Neural cell (in vitro differentiated cells): ENCODE measurements around the gene PTX4. TPM values are rescaled to one million over a fixed set of nuclear protein-coding genes. Genes with fewer than 3 reads are reported as not detected.

Source experiments
- H2AFZ ChIP-seq: fragments of 200-600, 300-800 bp; sonication (generic), shearing (Covaris generic); 2 replicates; pipeline ENCODE4 v1.6.0; 2014; ENCODE audit warnings: low read depth, mild to moderate bottlenecking, antibody characterized with exemption, low read length, moderate library complexity
- H3F3A ChIP-seq: fragments of 200-600 bp; shearing (Covaris generic); 2 replicates; pipeline ENCODE4 v1.6.1; 2016; ENCODE audit warnings: mild to moderate bottlenecking, moderate library complexity, mixed read lengths, antibody characterized with exemption, low read length; ENCODE audit not compliant: insufficient read depth, poor library complexity, severe bottlenecking
- H3K27ac ChIP-seq: fragments of 200-600, 300-800 bp; sonication (generic), shearing (Covaris generic); 2 replicates; pipeline ENCODE4 v1.5.1; 2014; ENCODE audit warnings: mild to moderate bottlenecking, low read length, moderate library complexity
- H3K27me3 ChIP-seq: fragments of 300-800, 200-600 bp; sonication (generic), shearing (Covaris generic); 2 replicates; pipeline ENCODE4 v1.6.0; 2014; ENCODE audit warnings: mild to moderate bottlenecking, low read depth, low read length, moderate library complexity; ENCODE audit not compliant: insufficient read depth
- H3K36me3 ChIP-seq: fragments of 300-800, 200-600 bp; sonication (generic), shearing (Covaris generic); 2 replicates; pipeline ENCODE4 v1.5.1; 2014; ENCODE audit warnings: mild to moderate bottlenecking, antibody characterized with exemption, low read length, moderate library complexity; ENCODE audit not compliant: insufficient read depth
- H3K4me2 ChIP-seq: fragments of 300-800, 200-600 bp; sonication (generic), shearing (Covaris generic); 2 replicates; pipeline ENCODE4 v1.6.0; 2014; ENCODE audit warnings: mild to moderate bottlenecking, low read length
- H3K4me3 ChIP-seq: fragments of 300-800, 200-600 bp; sonication (generic), shearing (Covaris generic); 2 replicates; pipeline ENCODE4 v1.5.1; 2014; ENCODE audit warnings: mild to moderate bottlenecking, low read length, moderate library complexity
- H3K79me2 ChIP-seq: fragments of 200-600 bp; shearing (Covaris generic); replicated peaks from 2 replicates; pipeline ENCODE4 v1.6.0; 2014; ENCODE audit warnings: mild to moderate bottlenecking, low read length, moderate library complexity; ENCODE audit not compliant: insufficient read depth
- H3K9ac ChIP-seq: fragments of 300-800, 200-600 bp; sonication (generic), shearing (Covaris generic); 2 replicates; pipeline ENCODE4 v1.6.1; 2016; ENCODE audit warnings: mild to moderate bottlenecking, low read length, mixed read lengths
- H3K9me2 ChIP-seq: fragments of 200-600 bp; shearing (Covaris generic); 2 replicates; pipeline ENCODE4 v1.6.1; 2016; ENCODE audit warnings: mild to moderate bottlenecking, low read length, mixed read lengths; ENCODE audit not compliant: insufficient read depth
- H3K9me3 ChIP-seq: fragments of 200-600, 300-800 bp; sonication (generic), shearing (Covaris generic); 2 replicates; pipeline ENCODE4 v1.6.1; 2016; ENCODE audit warnings: mild to moderate bottlenecking, mixed run types, low read length, moderate library complexity, mixed read lengths
- H4K20me1 ChIP-seq: fragments of 200-600 bp; shearing (Covaris generic); 2 replicates; pipeline ENCODE4 v1.6.1; 2016; ENCODE audit warnings: mild to moderate bottlenecking, mixed run types; ENCODE audit not compliant: insufficient read depth
- CTCF ChIP-seq: fragments of 450-650 bp; IDR thresholded peaks from 2 replicates; pipeline ENCODE4 v1.5.1; 2014; ENCODE audit warnings: antibody characterized with exemption, mild to moderate bottlenecking, moderate library complexity; ENCODE audit not compliant: poor library complexity, severe bottlenecking
- EP300 ChIP-seq: fragments of 450-650 bp; conservative IDR thresholded peaks from 2 replicates; pipeline ENCODE4 v1.6.1; 2014; ENCODE audit warnings: antibody characterized with exemption, mild to moderate bottlenecking, moderate library complexity; ENCODE audit not compliant: poor library complexity, severe bottlenecking
- EZH2 ChIP-seq: fragments of 200-600, 300-800 bp; shearing (Covaris generic), sonication (generic); IDR thresholded peaks from 2 replicates; pipeline ENCODE4 v1.6.1; 2014; ENCODE audit warnings: antibody characterized with exemption, low read length, borderline replicate concordance, mild to moderate bottlenecking; ENCODE audit not compliant: insufficient read depth, poor library complexity, severe bottlenecking
- MXI1 ChIP-seq: fragments of 450-650 bp; conservative IDR thresholded peaks from 2 replicates; pipeline ENCODE4 v1.6.1; 2014; ENCODE audit warnings: antibody characterized with exemption, mild to moderate bottlenecking; ENCODE audit not compliant: poor library complexity, severe bottlenecking
- POLR2AphosphoS5 ChIP-seq: IDR thresholded peaks from 2 replicates; pipeline ENCODE4 v1.6.1; 2012
- RAD21 ChIP-seq: fragments of 450-650 bp; conservative IDR thresholded peaks from 2 replicates; pipeline ENCODE4 v1.6.1; 2014; ENCODE audit warnings: antibody characterized with exemption, mild to moderate bottlenecking, moderate library complexity
- SMC3 ChIP-seq: fragments of 450-650 bp; conservative IDR thresholded peaks from 2 replicates; pipeline ENCODE4 v1.6.1; 2014; ENCODE audit warnings: antibody characterized with exemption, mild to moderate bottlenecking, moderate library complexity; ENCODE audit not compliant: poor library complexity
- TAF1 ChIP-seq: IDR thresholded peaks from 2 replicates; pipeline ENCODE4 v1.6.1; 2012; ENCODE audit warnings: low read depth
- polyA plus RNA-seq: library from polyadenylated mRNA; depleted of rRNA; stranded (reverse); fragments of >200 nt; gene quantifications from 2 replicates; pipeline ENCODE4 v1.2.3, GENCODE V29; 2014
- TF ChIP-seq, protein P1 (sequence below): IDR thresholded peaks from 2 replicates; pipeline ENCODE4 v1.6.1; 2012; ENCODE audit warnings: borderline replicate concordance

PTX4 gene
- polyA plus RNA-seq, 1 donor from 2014 or later, result not detected

DNA sequence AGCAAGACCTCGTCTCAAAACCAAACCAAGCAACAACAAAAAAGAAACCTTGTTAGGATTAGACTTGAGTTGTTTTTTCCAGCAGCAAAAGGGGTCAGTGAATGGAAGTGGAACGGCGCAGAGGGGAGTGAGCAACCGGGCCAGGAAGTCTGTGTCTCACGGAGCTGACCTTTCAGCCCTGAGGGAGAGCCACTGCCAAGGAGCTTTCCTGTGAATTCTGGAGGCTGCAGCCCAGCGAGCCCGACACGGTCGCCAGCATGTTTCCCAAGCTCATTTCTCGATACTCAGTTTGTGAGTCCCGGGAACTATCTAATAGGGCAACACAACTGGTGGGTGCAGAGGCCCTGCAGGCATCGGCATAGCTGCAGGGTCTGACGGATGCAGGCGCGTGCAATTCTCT is 24.0 kb upstream of the PTX4 start:
- TF ChIP-seq EP300 (no peak), MXI1 (no peak), EZH2 (no peak), SMC3 (no peak), RAD21 (no peak), CTCF (no peak), POLR2AphosphoS5 (no peak), TAF1 (no peak)
- TF ChIP-seq, protein P1, sequence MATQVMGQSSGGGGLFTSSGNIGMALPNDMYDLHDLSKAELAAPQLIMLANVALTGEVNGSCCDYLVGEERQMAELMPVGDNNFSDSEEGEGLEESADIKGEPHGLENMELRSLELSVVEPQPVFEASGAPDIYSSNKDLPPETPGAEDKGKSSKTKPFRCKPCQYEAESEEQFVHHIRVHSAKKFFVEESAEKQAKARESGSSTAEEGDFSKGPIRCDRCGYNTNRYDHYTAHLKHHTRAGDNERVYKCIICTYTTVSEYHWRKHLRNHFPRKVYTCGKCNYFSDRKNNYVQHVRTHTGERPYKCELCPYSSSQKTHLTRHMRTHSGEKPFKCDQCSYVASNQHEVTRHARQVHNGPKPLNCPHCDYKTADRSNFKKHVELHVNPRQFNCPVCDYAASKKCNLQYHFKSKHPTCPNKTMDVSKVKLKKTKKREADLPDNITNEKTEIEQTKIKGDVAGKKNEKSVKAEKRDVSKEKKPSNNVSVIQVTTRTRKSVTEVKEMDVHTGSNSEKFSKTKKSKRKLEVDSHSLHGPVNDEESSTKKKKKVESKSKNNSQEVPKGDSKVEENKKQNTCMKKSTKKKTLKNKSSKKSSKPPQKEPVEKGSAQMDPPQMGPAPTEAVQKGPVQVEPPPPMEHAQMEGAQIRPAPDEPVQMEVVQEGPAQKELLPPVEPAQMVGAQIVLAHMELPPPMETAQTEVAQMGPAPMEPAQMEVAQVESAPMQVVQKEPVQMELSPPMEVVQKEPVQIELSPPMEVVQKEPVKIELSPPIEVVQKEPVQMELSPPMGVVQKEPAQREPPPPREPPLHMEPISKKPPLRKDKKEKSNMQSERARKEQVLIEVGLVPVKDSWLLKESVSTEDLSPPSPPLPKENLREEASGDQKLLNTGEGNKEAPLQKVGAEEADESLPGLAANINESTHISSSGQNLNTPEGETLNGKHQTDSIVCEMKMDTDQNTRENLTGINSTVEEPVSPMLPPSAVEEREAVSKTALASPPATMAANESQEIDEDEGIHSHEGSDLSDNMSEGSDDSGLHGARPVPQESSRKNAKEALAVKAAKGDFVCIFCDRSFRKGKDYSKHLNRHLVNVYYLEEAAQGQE, result no peak
- no peaks in the 10 kb centered on the region for H3K79me2 ChIP-seq
- no peak overlapping the region for H3K27ac ChIP-seq
- H3K9ac ChIP-seq, result no peak overlapping the region
- no peak overlapping the region for H3K4me2 ChIP-seq
- H3K9me3 ChIP-seq, result no peaks in the 10 kb centered on the region
- no peaks in the 10 kb centered on the region for H3F3A ChIP-seq
- no peak overlapping the region for H3K4me3 ChIP-seq
- no peaks in the 10 kb centered on the region for H4K20me1 ChIP-seq
- no peaks in the 10 kb centered on the region for H3K27me3 ChIP-seq
- H3K36me3 ChIP-seq, result no peaks in the 10 kb centered on the region
- no peaks in the 10 kb centered on the region for H3K9me2 ChIP-seq
- H2AFZ ChIP-seq, result no peak overlapping the region

DNA sequence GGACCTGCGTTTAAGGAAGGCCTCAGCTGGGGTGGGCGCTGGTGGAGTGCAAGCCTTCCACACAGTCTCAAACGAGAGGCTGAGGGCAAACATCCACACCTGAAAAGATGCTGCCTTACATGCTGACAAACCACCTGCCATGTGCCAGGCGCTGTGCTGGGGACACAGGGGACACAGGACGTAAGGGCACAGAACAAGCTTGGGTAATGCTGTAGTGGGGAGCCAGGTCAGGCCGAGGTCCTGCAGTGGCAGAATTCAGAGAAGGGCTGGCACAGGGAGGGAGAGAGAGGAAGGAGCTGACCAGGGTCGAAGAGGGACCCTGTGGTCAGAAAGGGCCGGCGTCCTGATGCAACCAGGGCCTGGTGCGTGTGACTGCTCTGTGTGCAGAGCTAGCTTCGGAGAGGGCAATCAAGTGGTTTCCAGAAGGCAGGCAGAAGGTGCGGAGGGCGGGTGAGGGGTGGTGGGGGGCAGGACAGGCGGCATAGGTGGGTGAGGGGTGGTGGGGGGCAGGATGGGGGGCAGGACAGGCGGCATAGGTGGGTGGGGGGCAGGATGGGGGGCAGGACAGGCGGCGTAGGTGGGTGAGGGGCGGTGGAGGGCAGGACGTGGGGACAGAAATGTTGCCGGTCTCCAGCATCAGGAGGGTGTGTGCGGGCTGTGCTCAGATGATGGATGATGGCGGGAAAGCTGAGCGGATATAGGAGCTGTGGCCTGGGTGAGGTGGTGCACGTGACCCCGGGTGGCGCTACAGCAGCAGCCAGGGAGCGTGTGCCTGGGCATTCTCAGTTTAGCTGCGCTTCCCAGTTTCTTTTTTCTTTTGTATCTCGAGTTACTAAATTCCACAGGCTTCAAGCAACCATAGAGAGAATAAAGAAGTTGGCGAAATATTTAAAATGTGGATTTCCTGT is 23.2 kb upstream of the PTX4 start:
- H3K36me3 ChIP-seq, result no peaks in the 10 kb centered on the region
- TF ChIP-seq, protein P1, result no peak
- TF ChIP-seq TAF1 (no peak), SMC3 (no peak), MXI1 (no peak), CTCF (no peak), EP300 (no peak), POLR2AphosphoS5 (no peak), EZH2 (no peak), RAD21 (no peak)
- no peaks in the 10 kb centered on the region for H3K9me2 ChIP-seq
- no peaks in the 10 kb centered on the region for H4K20me1 ChIP-seq
- no peak overlapping the region for H2AFZ ChIP-seq
- H3K4me2 ChIP-seq, result no peak overlapping the region
- no peaks in the 10 kb centered on the region for H3K79me2 ChIP-seq
- no peaks in the 10 kb centered on the region for H3K9me3 ChIP-seq
- H3K27ac ChIP-seq, result no peak overlapping the region
- no peak overlapping the region for H3K4me3 ChIP-seq
- no peaks in the 10 kb centered on the region for H3F3A ChIP-seq
- H3K9ac ChIP-seq, result no peak overlapping the region
- H3K27me3 ChIP-seq, result no peaks in the 10 kb centered on the region
